T-cell (primary cell): ENCODE results near the gene BLID. TPM values are rescaled to one million over a fixed set of nuclear protein-coding genes. Genes with fewer than 3 reads are reported as not detected.

ENCODE experiments used
- ATAC-seq, 4 experiments: fragments of 200-7000 bp in 3 of 4; fragments of 150-1000 bp in 1 of 4; cut with Tn5 transposase; replicated peaks in 1 of 4; 1 replicate in 3 of 4; 2 replicates in 1 of 4; pipeline ENCODE4 v1.10.0; 2021; ENCODE audit warnings: moderate library complexity in 3 of 4, mild to moderate bottlenecking in 2 of 4, moderate number of reproducible peaks in 1 of 4
- CTCF ChIA-PET, 2 donors: fragments of 300-600 bp; sonication (Branson Sonifier 250); formaldehyde crosslinking; loops; one replicate each; lab custom pipeline; 2022; ENCODE audit warnings: antibody characterized with exemption in 2 of 2; lab: Charles Lee
- POLR2A ChIA-PET, 2 donors: fragments of 300-600 bp; sonication (Branson Sonifier 250); formaldehyde crosslinking; loops; one replicate each; lab custom pipeline; 2022; ENCODE audit warnings: antibody characterized with exemption in 2 of 2; lab: Charles Lee
- DNase-seq, 35 experiments: peaks; one replicate each; pipeline versions ENCODE4 v3.0.0 to v3.0.0-alpha.2; 2013 to 2023
- H3K27ac ChIP-seq: one replicate; pipeline ENCODE4 v1.5.1; 2013; ENCODE audit warnings: low read length
- H3K27me3 ChIP-seq, 2 experiments: replicated peaks in 1 of 2; 1 replicate in 1 of 2; 2 replicates in 1 of 2; pipeline versions ENCODE4 v1.6.1 to v1.7.0; 2013; ENCODE audit warnings: low read length in 1 of 2, mixed read lengths in 1 of 2; ENCODE audit not compliant: control insufficient read depth in 2 of 2, insufficient read depth in 2 of 2; ENCODE audit errors: extremely low read depth in 1 of 2
- H3K36me3 ChIP-seq, 2 donors: 1 replicate in 1 of 2; 2 replicates in 1 of 2; pipeline versions ENCODE4 v1.6.1 to v1.7.0; 2013; ENCODE audit warnings: low read length in 1 of 2; ENCODE audit not compliant: control insufficient read depth in 2 of 2, insufficient read depth in 1 of 2; ENCODE audit errors: extremely low read depth in 1 of 2
- H3K4me1 ChIP-seq, 2 experiments: 1 replicate in 1 of 2; 2 replicates in 1 of 2; pipeline versions ENCODE4 v1.6.1 to v1.7.0; 2013; ENCODE audit warnings: low read length in 2 of 2, mixed read lengths in 1 of 2; ENCODE audit not compliant: insufficient read depth in 2 of 2, control insufficient read depth in 1 of 2; ENCODE audit errors: extremely low read depth in 1 of 2
- H3K4me3 ChIP-seq, 2 donors: 1 replicate in 1 of 2; 2 replicates in 1 of 2; pipeline versions ENCODE4 v1.5.1 to v1.7.0; 2013; ENCODE audit warnings: mild to moderate bottlenecking in 2 of 2, low read length in 1 of 2, moderate library complexity in 1 of 2; ENCODE audit not compliant: control insufficient read depth in 1 of 2; ENCODE audit errors: extremely low read depth in 1 of 2
- H3K9me3 ChIP-seq: 2 replicates; pipeline ENCODE4 v1.7.0; 2013
- H3K27ac Mint-ChIP-seq, 2 donors: one replicate each; pipeline ENCODE4 v1.8.0; 2020 to 2021; ENCODE audit warnings: mild to moderate bottlenecking in 2 of 2, mixed read lengths in 2 of 2
- H3K27me3 Mint-ChIP-seq, 2 donors: one replicate each; pipeline ENCODE4 v1.8.0; 2021 to 2022; ENCODE audit warnings: mixed read lengths in 2 of 2
- H3K36me3 Mint-ChIP-seq: one replicate; pipeline ENCODE4 v1.8.0; 2021; ENCODE audit warnings: mixed read lengths
- H3K4me1 Mint-ChIP-seq, 3 donors: one replicate each; pipeline ENCODE4 v1.8.0; 2020 to 2022; ENCODE audit warnings: mixed read lengths in 3 of 3, mild to moderate bottlenecking in 1 of 3
- H3K4me3 Mint-ChIP-seq, 3 donors: one replicate each; pipeline ENCODE4 v1.8.0; 2020 to 2022; ENCODE audit warnings: mild to moderate bottlenecking in 3 of 3, mixed read lengths in 3 of 3, moderate library complexity in 3 of 3
- H3K9me3 Mint-ChIP-seq, 3 donors: one replicate each; pipeline ENCODE4 v1.8.0; 2020 to 2022; ENCODE audit warnings: mixed read lengths in 3 of 3
- WGBS: methylation state at CpG from one replicate; pipeline ENCODE4 v1.1.5; 2013; ENCODE audit warnings: missing lambda C conversion rate; ENCODE audit not compliant: insufficient coverage; 5-methylcytosine and 5-hydroxymethylcytosine counted together
- total RNA-seq, 35 experiments: library from RNA in 6 of 35; stranded (reverse) in 6 of 35; fragments of 120-200 nt in 1 of 35; gene quantifications; one replicate each; pipeline versions ENCODE4 v1.2.1 to v1.2.4 and lab custom pipeline; 2013 to 2026

Gene BLID
- total RNA-seq, 5 donors from 2014 or later (not counting 1 experiment from before 2014, with no cell fraction given): not detected

DNA sequence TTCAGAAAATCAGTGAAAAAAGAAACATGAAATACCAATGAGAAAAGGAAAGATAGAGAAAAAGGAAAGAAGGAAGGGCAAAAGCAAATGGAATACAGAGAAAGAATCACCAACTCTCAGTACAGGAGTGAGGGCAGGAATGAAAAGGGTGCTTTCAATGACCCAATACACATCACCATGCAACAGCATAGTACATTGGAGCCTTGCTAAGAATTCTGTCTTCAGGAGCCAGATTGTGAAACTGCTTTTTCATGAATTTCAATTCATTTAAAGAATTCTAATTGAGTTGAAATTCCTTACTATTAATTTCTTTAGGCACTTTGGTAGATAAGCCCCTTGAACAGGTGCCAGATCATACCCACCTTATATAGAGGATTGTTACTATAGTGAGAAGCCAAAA is 34.9 kb downstream of the BLID start:
- ChIA-PET POLR2A (no interaction called here), CTCF (interaction anchor here in 1 of 2 donors (0.7 kb wide), 1 partner anchor 888 kb away, joined by 4 read pairs; no protein-coding TSS in a partner anchor)
- Mint-ChIP-seq H3K27ac (no peak overlapping the region), H3K27me3 (peaks cover 2 to 5% of the 10 kb centered on the region in 2 donors), H3K4me1 (no peaks in the 10 kb centered on the region), H3K36me3 (no peaks in the 10 kb centered on the region), H3K9me3 (no peaks in the 10 kb centered on the region), H3K4me3 (no peak overlapping the region)
- Histone ChIP-seq H3K36me3 (no peaks in the 10 kb centered on the region), H3K4me1 (no peaks in the 10 kb centered on the region), H3K9me3 (no peaks in the 10 kb centered on the region), H3K27ac (no peak overlapping the region), H3K27me3 (no peaks in the 10 kb centered on the region), H3K4me3 (no peak overlapping the region)
- no peak for DNase-seq
- no peak for ATAC-seq

GRCh38 chr11:122077459-122077858 is 38.6 kb downstream of the BLID start:
- H3K36me3 Mint-ChIP-seq: no peaks in the 10 kb centered on the region
- H3K4me3 ChIP-seq: no peak overlapping the region
- ChIA-PET POLR2A (no interaction called here), CTCF (no interaction called here)
- no peaks in the 10 kb centered on the region for H3K36me3 ChIP-seq
- H3K9me3 Mint-ChIP-seq: no peaks in the 10 kb centered on the region
- H3K27ac Mint-ChIP-seq: no peak overlapping the region
- peaks cover 0 to 3% of the 10 kb centered on the region in 2 donors for H3K27me3 Mint-ChIP-seq
- no peaks in the 10 kb centered on the region for H3K4me1 ChIP-seq
- H3K9me3 ChIP-seq: no peaks in the 10 kb centered on the region
- no peak for DNase-seq
- H3K27me3 ChIP-seq: no peaks in the 10 kb centered on the region
- no peak overlapping the region for H3K4me3 Mint-ChIP-seq
- no CpG with 5 or more reads among the region's 1 CpG for WGBS
- no peak overlapping the region for H3K27ac ChIP-seq
- H3K4me1 Mint-ChIP-seq: no peaks in the 10 kb centered on the region
- no peak for ATAC-seq

DNA sequence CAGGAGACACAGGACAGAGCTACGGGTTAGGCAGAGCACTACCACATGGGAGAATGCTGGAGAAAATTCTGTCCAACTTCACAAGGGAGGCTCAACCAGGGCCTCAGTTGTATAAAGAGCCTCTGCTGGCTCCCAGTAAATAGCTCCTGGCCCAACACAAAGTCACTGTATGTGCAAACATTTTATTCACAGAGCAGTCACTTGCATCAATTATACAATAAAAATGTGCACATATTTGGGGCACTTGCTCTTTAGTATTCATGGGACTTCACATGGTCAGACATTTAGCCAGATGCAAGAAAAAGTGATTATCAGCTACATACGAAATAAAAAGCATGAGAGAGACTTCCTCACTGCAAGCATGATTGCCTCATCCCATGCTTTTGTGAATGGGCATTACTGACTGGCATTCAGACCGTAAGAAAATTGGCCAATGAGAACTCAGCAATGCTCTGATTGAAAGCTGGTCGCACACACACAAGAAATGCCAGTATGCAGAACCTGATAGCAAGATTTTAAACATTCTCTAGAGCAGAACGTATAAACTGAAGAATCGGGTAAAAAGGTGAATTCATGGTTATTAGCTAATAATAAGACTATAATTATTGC is 39.4 kb downstream of the BLID start:
- Histone ChIP-seq H3K4me1 (no peaks in the 10 kb centered on the region), H3K4me3 (no peak overlapping the region), H3K27me3 (no peaks in the 10 kb centered on the region), H3K36me3 (no peaks in the 10 kb centered on the region), H3K27ac (no peak overlapping the region), H3K9me3 (no peaks in the 10 kb centered on the region)
- no peaks in the 10 kb centered on the region for H3K9me3 Mint-ChIP-seq
- H3K4me1 Mint-ChIP-seq: no peaks in the 10 kb centered on the region
- H3K36me3 Mint-ChIP-seq: no peaks in the 10 kb centered on the region
- H3K27ac Mint-ChIP-seq: no peak overlapping the region
- ATAC-seq: no peak
- H3K27me3 Mint-ChIP-seq: peaks cover 1 to 5% of the 10 kb centered on the region in 2 donors
- H3K4me3 Mint-ChIP-seq: no peak overlapping the region
- ChIA-PET CTCF (no interaction called here), POLR2A (no interaction called here)
- WGBS: 75% methylated on average over 1 of the region's 6 CpGs
- no peak for DNase-seq

GRCh38 chr11:122075016-122075415 is 41.0 kb downstream of the BLID start:
- H3K9me3 Mint-ChIP-seq: no peaks in the 10 kb centered on the region
- H3K27ac Mint-ChIP-seq: no peak overlapping the region
- H3K4me3 Mint-ChIP-seq: no peak overlapping the region
- WGBS: 83% methylated on average over 1 of the region's 3 CpGs
- no peak overlapping the region for H3K4me3 ChIP-seq
- H3K4me1 Mint-ChIP-seq: no peaks in the 10 kb centered on the region
- peaks cover 1 to 6% of the 10 kb centered on the region in 2 donors for H3K27me3 Mint-ChIP-seq
- H3K9me3 ChIP-seq: no peaks in the 10 kb centered on the region
- H3K27me3 ChIP-seq: no peaks in the 10 kb centered on the region
- ATAC-seq: no peak
- no peaks in the 10 kb centered on the region for H3K36me3 Mint-ChIP-seq
- ChIA-PET POLR2A (no interaction called here), CTCF (no interaction called here)
- H3K4me1 ChIP-seq: no peaks in the 10 kb centered on the region
- no peaks in the 10 kb centered on the region for H3K36me3 ChIP-seq
- no peak overlapping the region for H3K27ac ChIP-seq
- DNase-seq: no peak

GRCh38 chr11:122074022-122074421 is 42.0 kb downstream of the BLID start:
- H3K9me3 Mint-ChIP-seq: no peaks in the 10 kb centered on the region
- no peaks in the 10 kb centered on the region for H3K36me3 ChIP-seq
- H3K27ac ChIP-seq: no peak overlapping the region
- ATAC-seq (no peak), DNase-seq (no peak)
- CTCF ChIA-PET: no interaction called here
- H3K27me3 Mint-ChIP-seq: peaks cover 5 to 13% of the 10 kb centered on the region in 2 donors
- H3K27ac Mint-ChIP-seq: no peak overlapping the region
- no peaks in the 10 kb centered on the region for H3K9me3 ChIP-seq
- no peaks in the 10 kb centered on the region for H3K4me1 Mint-ChIP-seq
- no peaks in the 10 kb centered on the region for H3K27me3 ChIP-seq
- H3K4me3 Mint-ChIP-seq: no peak overlapping the region
- H3K36me3 Mint-ChIP-seq: no peaks in the 10 kb centered on the region
- H3K4me1 ChIP-seq: no peaks in the 10 kb centered on the region
- POLR2A ChIA-PET: no interaction called here
- no peak overlapping the region for H3K4me3 ChIP-seq

- H3K4me3 ChIP-seq: no peak overlapping the region
- no peaks in the 10 kb centered on the region for H3K27me3 ChIP-seq
- no peaks in the 10 kb centered on the region for H3K4me1 ChIP-seq
- H3K36me3 Mint-ChIP-seq: no peaks in the 10 kb centered on the region
- H3K4me1 Mint-ChIP-seq: no peaks in the 10 kb centered on the region
- no peaks in the 10 kb centered on the region for H3K36me3 ChIP-seq
- POLR2A ChIA-PET: no interaction called here
- DNase-seq (no peak), ATAC-seq (no peak)
- CTCF ChIA-PET: no interaction called here
- no peaks in the 10 kb centered on the region for H3K9me3 ChIP-seq
- no peaks in the 10 kb centered on the region for H3K9me3 Mint-ChIP-seq
- no peak overlapping the region for H3K4me3 Mint-ChIP-seq
- H3K27ac Mint-ChIP-seq: no peak overlapping the region
- no peak overlapping the region for H3K27ac ChIP-seq
- H3K27me3 Mint-ChIP-seq: peaks cover 7 to 19% of the 10 kb centered on the region in 2 donors
- 81% methylated on average over 9 of the region's 10 CpGs for WGBS
Observed at GRCh38 chr11:122071709-122072202, 44.3 kb downstream of the BLID start.
